Keratinocyte (primary cell): ENCODE data around the gene INPP5A. TPM values are rescaled to one million over a fixed set of nuclear protein-coding genes. Genes with fewer than 3 reads are reported as not detected.

Experiments
- DNase-seq: peaks from one replicate; pipeline ENCODE4 v3.0.0-alpha.2; 2011; ENCODE audit warnings: low read depth, missing footprints, low spot score
- FAIRE-seq: peaks from 2 replicates; lab custom pipeline; 2011; peaks lifted over from hg19 to GRCh38; lab: Jason Lieb, UNC
- H2AFZ ChIP-seq: 2 replicates; pipeline ENCODE4 v1.6.0; 2012; ENCODE audit warnings: low read length, control low read depth, inconsistent platforms; ENCODE audit not compliant: control insufficient read depth
- H3K27ac ChIP-seq: 2 replicates; pipeline ENCODE4 v1.5.1; 2011; ENCODE audit warnings: low read length; ENCODE audit not compliant: control insufficient read depth, insufficient read depth
- H3K27me3 ChIP-seq: 3 replicates; pipeline ENCODE4 v1.6.0; 2011; ENCODE audit warnings: low read length; ENCODE audit not compliant: control insufficient read depth, insufficient read depth; ENCODE audit errors: extremely low read depth
- H3K36me3 ChIP-seq, 2 experiments: 2 replicates in 1 of 2; 3 replicates in 1 of 2; pipeline ENCODE4 v1.5.1; 2011; ENCODE audit warnings: low read length in 2 of 2, mild to moderate bottlenecking in 1 of 2; ENCODE audit not compliant: control insufficient read depth in 2 of 2, insufficient read depth in 2 of 2; ENCODE audit errors: extremely low read depth in 1 of 2
- H3K4me1 ChIP-seq: 3 replicates; pipeline ENCODE4 v1.5.1; 2011; ENCODE audit warnings: low read length; ENCODE audit not compliant: control insufficient read depth, insufficient read depth; ENCODE audit errors: extremely low read depth
- H3K4me2 ChIP-seq: 3 replicates; pipeline ENCODE4 v1.6.0; 2011; ENCODE audit warnings: low read depth, low read length; ENCODE audit not compliant: control insufficient read depth, insufficient read depth; ENCODE audit errors: extremely low read depth
- H3K4me3 ChIP-seq, 3 experiments: fragments of 200-600 bp in 1 of 3; sonication (generic) in 1 of 3; 2 replicates in 2 of 3; 3 replicates in 1 of 3; pipeline ENCODE4 v1.5.1; 2011 to 2016; ENCODE audit warnings: low read length in 3 of 3, mild to moderate bottlenecking in 3 of 3, control low read depth in 2 of 3, inconsistent platforms in 1 of 3, low read depth in 1 of 3, mixed read lengths in 1 of 3, mixed run types in 1 of 3, moderate library complexity in 1 of 3; ENCODE audit not compliant: control insufficient read depth in 2 of 3, insufficient read depth in 2 of 3; ENCODE audit errors: extremely low read depth in 1 of 3
- H3K79me2 ChIP-seq: 2 replicates; pipeline ENCODE4 v1.6.0; 2012; ENCODE audit warnings: low read length; ENCODE audit not compliant: control insufficient read depth, insufficient read depth
- H3K9ac ChIP-seq: 3 replicates; pipeline ENCODE4 v1.6.0; 2011; ENCODE audit warnings: low read length; ENCODE audit not compliant: control insufficient read depth, insufficient read depth; ENCODE audit errors: extremely low read depth
- H3K9me1 ChIP-seq: 3 replicates; pipeline ENCODE4 v1.6.0; 2011; ENCODE audit warnings: low read length; ENCODE audit not compliant: control insufficient read depth, insufficient read depth; ENCODE audit errors: extremely low read depth
- H3K9me3 ChIP-seq: 2 replicates; pipeline ENCODE4 v1.5.1; 2012; ENCODE audit warnings: low read depth, low read length; ENCODE audit not compliant: control insufficient read depth
- H4K20me1 ChIP-seq: 3 replicates; pipeline ENCODE4 v1.6.0; 2011; ENCODE audit warnings: low read length; ENCODE audit not compliant: control insufficient read depth, insufficient read depth; ENCODE audit errors: extremely low read depth
- EZH2 ChIP-seq: IDR thresholded peaks from one replicate; pipeline ENCODE4 v1.6.1; 2012; ENCODE audit warnings: inconsistent platforms, mild to moderate bottlenecking, low read length, moderate library complexity
- dilution Hi-C: fragments of 300-500 bp; cut with MboI; formaldehyde crosslinking; loops from one replicate; pipeline ENCODE4 v1.7.0; 2020; ENCODE audit warnings: low sequenced_read_pairs; ENCODE audit not compliant: extremely low pct_ligation_motif_present
- polyA plus RNA-seq, 5 experiments: library from polyadenylated mRNA; depleted of rRNA in 3 of 5; stranded (reverse) in 3 of 5; stranded (forward) in 1 of 5; unstranded in 1 of 5; fragments of >200 nt; gene quantifications; 1 replicate in 1 of 5; 2 replicates in 3 of 5; 3 replicates in 1 of 5; pipeline versions ENCODE4 v1.2.1 to v1.2.3, GENCODE V29; 2011 to 2012; ENCODE audit warnings: missing spikeins in 2 of 5, low read depth in 1 of 5, low replicate concordance in 1 of 5
- TF ChIP-seq, protein P1 (sequence below), 3 experiments: IDR thresholded peaks in 1 of 3; conservative IDR thresholded peaks in 1 of 3; optimal IDR thresholded peaks in 1 of 3; 2 replicates in 2 of 3; 3 replicates in 1 of 3; pipeline versions ENCODE3 to v1.5.1; 2011; ENCODE audit warnings: low read length in 3 of 3, mild to moderate bottlenecking in 3 of 3, moderate library complexity in 2 of 3, control low read depth in 1 of 3, inconsistent platforms in 1 of 3; ENCODE audit not compliant: insufficient read depth in 2 of 3; ENCODE audit errors: extremely low read depth in 1 of 3

INPP5A gene
- polyA plus RNA-seq, 1 donor (not counting 4 experiments of a cell fraction or from before 2014, with no cell fraction given): 11.2 TPM

GRCh38 chr10:132702601-132703418 lies 165.2 kb downstream of the INPP5A start:
- no peak for DNase-seq

DNA sequence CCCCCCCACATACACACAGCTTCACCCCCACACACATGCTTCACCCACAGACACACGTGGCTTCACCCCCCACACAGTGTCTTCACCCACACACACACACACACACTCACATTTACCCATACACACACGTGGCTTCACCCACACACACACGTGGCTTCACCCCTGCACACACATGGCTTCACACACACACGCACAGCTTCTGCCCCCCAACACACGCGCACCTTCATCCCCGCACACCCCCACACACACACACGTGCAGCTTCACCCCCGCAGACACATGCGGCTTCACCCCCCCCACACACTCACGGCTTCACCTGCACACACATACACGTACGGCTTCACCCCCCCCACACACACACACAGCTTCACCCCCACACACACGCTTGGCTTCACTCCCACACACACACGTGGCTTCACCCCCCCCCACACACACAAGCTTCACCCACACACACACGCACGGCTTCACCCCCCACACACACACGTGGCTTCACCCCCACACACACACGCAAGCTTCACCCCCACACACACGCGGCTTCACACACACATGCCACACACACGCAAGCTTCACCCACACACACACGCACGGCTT lies 165.9 kb downstream of the INPP5A start:
- DNase-seq (no peak), FAIRE-seq (no peak)
- Histone ChIP-seq H3K79me2 (no peaks in the 10 kb centered on the region), H4K20me1 (no peaks in the 10 kb centered on the region), H3K4me1 (no peaks in the 10 kb centered on the region), H3K4me2 (no peak overlapping the region), H2AFZ (no peak overlapping the region), H3K9me1 (no peaks in the 10 kb centered on the region), H3K4me3 (no peak overlapping the region), H3K36me3 (peaks cover 0 to 1% of the 10 kb centered on the region in 2 experiments), H3K27me3 (no peaks in the 10 kb centered on the region), H3K27ac (no peak overlapping the region), H3K9me3 (no peaks in the 10 kb centered on the region), H3K9ac (no peak overlapping the region)
- dilution Hi-C loops: no loop called here
- TF ChIP-seq EZH2: no peak
- TF ChIP-seq, protein P1, sequence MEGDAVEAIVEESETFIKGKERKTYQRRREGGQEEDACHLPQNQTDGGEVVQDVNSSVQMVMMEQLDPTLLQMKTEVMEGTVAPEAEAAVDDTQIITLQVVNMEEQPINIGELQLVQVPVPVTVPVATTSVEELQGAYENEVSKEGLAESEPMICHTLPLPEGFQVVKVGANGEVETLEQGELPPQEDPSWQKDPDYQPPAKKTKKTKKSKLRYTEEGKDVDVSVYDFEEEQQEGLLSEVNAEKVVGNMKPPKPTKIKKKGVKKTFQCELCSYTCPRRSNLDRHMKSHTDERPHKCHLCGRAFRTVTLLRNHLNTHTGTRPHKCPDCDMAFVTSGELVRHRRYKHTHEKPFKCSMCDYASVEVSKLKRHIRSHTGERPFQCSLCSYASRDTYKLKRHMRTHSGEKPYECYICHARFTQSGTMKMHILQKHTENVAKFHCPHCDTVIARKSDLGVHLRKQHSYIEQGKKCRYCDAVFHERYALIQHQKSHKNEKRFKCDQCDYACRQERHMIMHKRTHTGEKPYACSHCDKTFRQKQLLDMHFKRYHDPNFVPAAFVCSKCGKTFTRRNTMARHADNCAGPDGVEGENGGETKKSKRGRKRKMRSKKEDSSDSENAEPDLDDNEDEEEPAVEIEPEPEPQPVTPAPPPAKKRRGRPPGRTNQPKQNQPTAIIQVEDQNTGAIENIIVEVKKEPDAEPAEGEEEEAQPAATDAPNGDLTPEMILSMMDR (optimal IDR thresholded peaks at IDR 0.05 in 1 of 3, IDR thresholded peaks at IDR 0.05 in 1 of 3, conservative IDR thresholded peaks at IDR 0.05 in 1 of 3; ENCODE audit: extremely low read depth in 1 of 3, insufficient read depth in 2 of 3, low read length in 3 of 3): no peak

More at GRCh38 chr10:132702601-132703418, 165.2 kb downstream of the INPP5A start:
- no peak for FAIRE-seq
- H3K9me1 ChIP-seq: no peaks in the 10 kb centered on the region
- peaks cover 0 to 3% of the 10 kb centered on the region in 2 experiments for H3K36me3 ChIP-seq
- H3K27me3 ChIP-seq: no peaks in the 10 kb centered on the region
- H3K79me2 ChIP-seq: no peaks in the 10 kb centered on the region
- no peak overlapping the region for H3K9ac ChIP-seq
- no peaks in the 10 kb centered on the region for H3K9me3 ChIP-seq
- H4K20me1 ChIP-seq: no peaks in the 10 kb centered on the region
- H3K4me2 ChIP-seq: no peak overlapping the region
- H2AFZ ChIP-seq: no peak overlapping the region
- TF ChIP-seq, protein P1 (optimal IDR thresholded peaks at IDR 0.05 in 1 of 3, IDR thresholded peaks at IDR 0.05 in 1 of 3, conservative IDR thresholded peaks at IDR 0.05 in 1 of 3; ENCODE audit: extremely low read depth in 1 of 3, insufficient read depth in 2 of 3, low read length in 3 of 3): no peak
- no peak for TF ChIP-seq EZH2
- H3K27ac ChIP-seq: no peak overlapping the region
- dilution Hi-C loops: no loop called here
- no peaks in the 10 kb centered on the region for H3K4me1 ChIP-seq
- H3K4me3 ChIP-seq: no peak overlapping the region
